CD4-positive, alpha-beta T cell treated with Interleukin-4 for 4 hours (primary cell): ENCODE measurements around the gene VPS45.
"Not testable (repeated sequence)": the region's sequence is repeated elsewhere in the genome, so short reads cannot be mapped to it uniquely, and the experiment has no call there.

ENCODE experiments used
- DNase-seq: peaks from one replicate; pipeline ENCODE4 v3.0.0-alpha.2; 2020

Gene VPS45

GRCh38 chr1:150067184-150068108 is at the start of gene VPS45:
VPS45 (plus strand) TSS chr1:150067776; CDS start chr1:150067858, 82 bp downstream.
- peak; percentile 85 for DNase-seq

- no peak for DNase-seq
Measured at GRCh38 chr1:150018165-150018564, 49.4 kb upstream of the VPS45 start.

GRCh38 chr1:150020711-150021110 is 46.9 kb upstream of the VPS45 start:
- DNase-seq = no peak

- no peak for DNase-seq
Measured at GRCh38 chr1:150021191-150021694, 46.3 kb upstream of the VPS45 start.

- no peak for DNase-seq
Measured at GRCh38 chr1:150022357-150022756, 45.2 kb upstream of the VPS45 start.

GRCh38 chr1:150024156-150024555 is 43.4 kb upstream of the VPS45 start:
- no peak for DNase-seq

GRCh38 chr1:150028322-150028721 is 39.3 kb upstream of the VPS45 start:
- no peak for DNase-seq

GRCh38 chr1:150034336-150034735 is 33.2 kb upstream of the VPS45 start:
- no peak for DNase-seq

- DNase-seq = no peak
Measured at GRCh38 chr1:150049926-150050325, 17.6 kb upstream of the VPS45 start.

- no peak for DNase-seq
Measured at GRCh38 chr1:150051089-150051373, 16.5 kb upstream of the VPS45 start.

GRCh38 chr1:150051905-150052412 is 15.6 kb upstream of the VPS45 start:
- not testable (repeated sequence) for DNase-seq

GRCh38 chr1:150053926-150054325 is 13.7 kb upstream of the VPS45 start:
- DNase-seq = no peak

GRCh38 chr1:150055507-150055906 is 12.1 kb upstream of the VPS45 start:
- DNase-seq = not testable (repeated sequence)

- DNase-seq = no peak
Measured at GRCh38 chr1:150056407-150056806, 11.2 kb upstream of the VPS45 start.

- no peak for DNase-seq
Measured at GRCh38 chr1:150060260-150060659, 7.3 kb upstream of the VPS45 start.

- no peak for DNase-seq
Measured at GRCh38 chr1:150061632-150062101, 5.9 kb upstream of the VPS45 start.

- no peak for DNase-seq
Measured at GRCh38 chr1:150062113-150062512, 5.5 kb upstream of the VPS45 start.

- DNase-seq = no peak
Measured at GRCh38 chr1:150065184-150065871, 2.2 kb upstream of the VPS45 start.

GRCh38 chr1:150066328-150066727 is 1.2 kb upstream of the VPS45 start:
- no peak for DNase-seq

- DNase-seq = no peak
Measured at GRCh38 chr1:150066838-150067183, 765 bp upstream of the VPS45 start.

GRCh38 chr1:150068109-150068435 is 496 bp downstream of the VPS45 start:
- no peak for DNase-seq

GRCh38 chr1:150069923-150070322 is 2.3 kb downstream of the VPS45 start:
- no peak for DNase-seq

- peak; percentile 46 for DNase-seq
Measured at GRCh38 chr1:150072959-150073358, 5.4 kb downstream of the VPS45 start.

GRCh38 chr1:150073516-150073915 is 5.9 kb downstream of the VPS45 start:
- no peak for DNase-seq
